Skeletal muscle cell (primary cell): ENCODE results near the gene DPP10.

Experiments
- DNase-seq: peaks from one replicate; pipeline ENCODE4 v3.0.0-alpha.2; 2010; ENCODE audit warnings: low read depth
- H3K4me3 ChIP-seq: 2 replicates; pipeline ENCODE4 v1.5.1; 2011; ENCODE audit warnings: low read depth, mild to moderate bottlenecking, control low read depth, low read length, moderate library complexity

Gene DPP10

GRCh38 chr2:115443539-115444185 lies 1001.2 kb downstream of the DPP10 start:
- H3K4me3 ChIP-seq: no peak overlapping the region
- DNase-seq: no peak

GRCh38 chr2:115460008-115460407 lies 1017.6 kb downstream of the DPP10 start:
- no peak for DNase-seq
- H3K4me3 ChIP-seq: no peak overlapping the region

GRCh38 chr2:115480741-115481140 lies 1038.3 kb downstream of the DPP10 start:
- DNase-seq: no peak
- H3K4me3 ChIP-seq: no peak overlapping the region

GRCh38 chr2:115481842-115482241 lies 1039.4 kb downstream of the DPP10 start:
- H3K4me3 ChIP-seq: no peak overlapping the region

GRCh38 chr2:115483666-115484065 lies 1041.2 kb downstream of the DPP10 start:
- DNase-seq: no peak
- H3K4me3 ChIP-seq: no peak overlapping the region

More at GRCh38 chr2:115481842-115482241, 1039.4 kb downstream of the DPP10 start:
- DNase-seq: no peak

DNA sequence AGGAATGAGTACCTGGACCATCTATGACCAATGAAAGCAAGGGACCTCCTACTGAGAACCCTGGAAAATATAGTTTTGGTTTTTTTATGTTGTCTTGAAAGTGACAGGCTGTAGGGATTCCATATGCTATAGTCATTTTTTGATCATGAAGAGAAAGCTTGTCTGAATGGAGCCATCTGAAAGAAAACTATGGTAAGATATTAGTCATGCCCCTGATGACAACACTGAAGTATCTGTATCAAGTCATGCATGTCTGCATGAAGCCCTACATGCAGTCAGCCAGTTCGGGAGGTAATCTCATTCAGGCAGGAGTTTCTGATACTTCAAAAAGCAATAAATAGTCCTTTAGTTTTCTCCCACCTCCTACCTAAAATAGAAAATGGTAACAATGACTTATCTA lies 1042.0 kb downstream of the DPP10 start:
- no peak for DNase-seq
- H3K4me3 ChIP-seq: no peak overlapping the region

GRCh38 chr2:115484983-115485382 lies 1042.5 kb downstream of the DPP10 start:
- no peak overlapping the region for H3K4me3 ChIP-seq
- DNase-seq: no peak

DNA sequence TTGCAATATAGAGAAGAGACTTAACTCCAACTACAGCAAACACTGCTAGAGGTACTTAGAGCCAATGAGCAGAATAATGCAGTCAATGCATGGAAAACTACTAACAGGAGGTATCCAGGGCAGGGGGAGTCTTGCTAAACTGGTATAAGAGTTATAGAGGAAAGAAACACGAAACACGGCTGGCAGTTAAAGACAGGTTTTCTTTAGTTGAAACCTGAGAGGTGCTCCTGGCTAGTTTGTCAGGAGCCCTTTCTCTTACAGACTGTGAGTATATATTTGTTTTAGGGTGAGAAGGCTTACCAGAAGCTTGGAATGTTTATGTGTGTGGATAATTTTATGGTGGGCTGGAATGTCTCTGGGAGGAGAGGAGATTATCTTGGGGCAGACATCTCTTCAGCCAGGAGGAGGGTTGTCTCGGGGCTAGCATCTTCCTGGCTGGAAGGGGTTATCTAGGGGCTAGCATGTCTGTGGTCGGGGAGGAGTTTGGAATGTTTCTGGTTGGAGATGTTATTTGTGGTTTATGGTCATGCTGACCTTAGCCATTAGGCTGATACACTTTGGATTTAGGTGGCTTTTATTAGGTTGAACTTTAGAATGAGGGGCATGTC lies 1048.8 kb downstream of the DPP10 start:
- DNase-seq: no peak
- H3K4me3 ChIP-seq: no peak overlapping the region

GRCh38 chr2:115505331-115505730 lies 1062.9 kb downstream of the DPP10 start:
- DNase-seq: no peak
- H3K4me3 ChIP-seq: no peak overlapping the region

GRCh38 chr2:115520727-115521126 lies 1078.3 kb downstream of the DPP10 start:
- no peak for DNase-seq
- H3K4me3 ChIP-seq: no peak overlapping the region

- no peak overlapping the region for H3K4me3 ChIP-seq
- no peak for DNase-seq
Measured at GRCh38 chr2:115524452-115524851, 1082.0 kb downstream of the DPP10 start.

DNA sequence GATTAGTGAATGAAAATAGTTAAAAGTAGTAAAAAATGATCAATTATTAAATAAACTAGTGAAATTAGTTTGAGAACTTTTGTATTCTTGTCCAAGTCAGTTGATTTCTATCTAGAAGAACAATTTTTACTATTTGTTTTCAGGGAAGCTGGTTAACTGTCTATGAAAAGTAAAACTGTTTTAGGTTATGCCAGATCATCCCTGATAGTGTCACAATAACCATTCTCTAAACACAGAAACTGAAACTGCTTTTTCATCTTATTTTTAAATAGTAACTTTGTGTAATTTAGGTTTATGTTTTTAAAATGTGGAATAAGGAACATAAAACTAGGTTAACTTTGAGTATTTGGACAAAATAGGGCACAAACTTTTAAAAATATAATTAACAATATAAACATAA lies 1087.2 kb downstream of the DPP10 start:
- no peak overlapping the region for H3K4me3 ChIP-seq
- no peak for DNase-seq

DNA sequence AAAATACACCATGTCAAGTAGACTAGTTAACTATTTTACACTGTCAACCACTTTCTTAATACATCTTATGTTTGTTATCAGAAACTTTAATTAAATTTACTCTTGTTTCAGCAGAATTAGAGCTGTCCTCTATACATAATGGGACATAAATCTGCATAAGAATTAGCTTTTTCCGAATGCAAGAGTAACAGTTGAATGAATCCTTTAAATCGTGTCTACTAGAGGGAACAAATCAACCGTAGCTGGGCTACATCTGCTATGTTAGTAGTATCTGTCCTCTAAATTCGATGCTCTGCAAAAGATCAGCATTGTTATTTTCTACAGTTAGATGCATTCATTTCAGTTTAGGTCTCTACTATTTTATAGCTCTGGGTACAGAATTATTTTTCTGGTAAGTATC lies 1090.6 kb downstream of the DPP10 start:
- DNase-seq: no peak
- H3K4me3 ChIP-seq: no peak overlapping the region

DNA sequence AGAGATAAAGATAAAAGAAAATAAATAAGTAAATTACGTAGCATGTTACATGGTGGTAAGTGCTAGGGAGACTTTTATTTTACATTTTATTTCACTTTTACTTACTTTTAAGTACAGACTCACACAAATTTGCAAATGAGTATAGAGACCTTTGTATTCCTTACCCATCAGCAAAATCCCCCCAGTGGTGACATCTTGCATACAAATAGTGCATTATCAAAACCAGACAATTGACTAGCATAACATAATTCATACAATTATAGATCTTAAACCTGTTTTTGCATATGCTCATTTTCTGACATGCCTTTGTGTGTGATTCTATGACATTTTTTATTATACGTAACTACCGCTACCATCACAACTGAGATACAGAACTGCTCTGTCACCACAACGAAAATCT lies 1099.4 kb downstream of the DPP10 start:
- DNase-seq: no peak
- no peak overlapping the region for H3K4me3 ChIP-seq

- DNase-seq: no peak
- no peak overlapping the region for H3K4me3 ChIP-seq
Measured at GRCh38 chr2:115542331-115542730, 1099.9 kb downstream of the DPP10 start.

- no peak for DNase-seq
- no peak overlapping the region for H3K4me3 ChIP-seq
Measured at GRCh38 chr2:115543024-115543423, 1100.6 kb downstream of the DPP10 start.

DNA sequence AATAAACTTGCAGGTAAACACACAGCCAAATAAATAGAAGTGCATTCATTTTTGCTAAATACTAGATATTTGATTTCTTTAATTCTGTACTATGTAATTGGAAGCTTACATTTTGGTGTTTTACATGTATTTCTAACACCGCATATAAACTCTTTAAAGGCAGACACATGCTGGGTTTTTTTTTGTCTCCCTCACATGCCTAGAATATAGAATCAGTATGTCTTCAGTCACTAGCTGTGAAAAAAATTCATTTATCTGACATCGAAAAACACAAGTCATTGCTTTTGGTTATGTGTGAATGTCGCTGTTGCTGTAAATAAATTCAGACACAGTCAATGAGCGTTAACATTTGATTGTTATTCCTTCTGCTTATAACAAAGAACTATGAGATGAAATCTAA lies 1101.0 kb downstream of the DPP10 start:
- no peak overlapping the region for H3K4me3 ChIP-seq
- no peak for DNase-seq

DNA sequence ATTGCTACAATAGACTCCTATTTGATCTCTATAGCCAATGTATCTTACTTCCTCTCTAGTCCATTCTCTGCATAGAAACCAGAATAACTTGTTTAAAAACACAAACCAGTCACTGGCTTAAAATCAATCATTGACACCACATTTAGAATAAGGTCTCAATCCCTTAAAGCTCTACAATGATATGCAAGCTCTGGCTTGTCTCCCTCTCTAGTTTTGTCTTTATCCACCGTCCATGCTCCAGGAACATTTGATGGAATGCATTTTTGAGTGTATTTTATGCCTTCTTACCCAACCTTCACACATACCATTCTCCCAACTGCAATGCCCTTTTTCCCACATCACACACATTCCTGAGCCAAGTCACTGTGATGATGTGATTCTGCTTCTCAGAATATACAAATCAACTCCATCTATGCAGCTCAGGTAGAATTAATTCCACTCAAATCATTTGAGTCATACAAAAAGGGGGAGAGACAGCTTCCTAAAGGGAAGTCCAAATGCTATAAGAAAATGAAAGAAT lies 1107.2 kb downstream of the DPP10 start:
- no peak overlapping the region for H3K4me3 ChIP-seq
- DNase-seq: no peak

DNA sequence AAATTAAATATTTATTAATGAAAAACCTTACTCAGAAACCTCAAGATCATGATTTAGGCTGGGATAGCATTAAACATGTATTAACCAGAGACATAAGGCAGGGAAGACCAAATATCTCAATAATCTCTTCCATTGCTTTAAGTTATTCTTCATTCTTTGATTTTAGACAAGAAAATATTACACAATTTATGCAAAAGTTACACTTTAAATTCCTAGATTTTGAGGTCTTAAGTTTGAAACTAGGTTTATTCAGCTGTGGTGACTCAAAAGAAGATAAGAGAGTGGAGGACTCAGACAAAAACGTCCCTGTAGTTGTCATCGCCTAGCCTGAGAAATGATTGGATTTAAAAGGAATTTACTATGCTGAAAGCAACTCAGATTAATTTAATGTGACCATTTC lies 1110.3 kb downstream of the DPP10 start:
- H3K4me3 ChIP-seq: no peak overlapping the region
- no peak for DNase-seq

DNA sequence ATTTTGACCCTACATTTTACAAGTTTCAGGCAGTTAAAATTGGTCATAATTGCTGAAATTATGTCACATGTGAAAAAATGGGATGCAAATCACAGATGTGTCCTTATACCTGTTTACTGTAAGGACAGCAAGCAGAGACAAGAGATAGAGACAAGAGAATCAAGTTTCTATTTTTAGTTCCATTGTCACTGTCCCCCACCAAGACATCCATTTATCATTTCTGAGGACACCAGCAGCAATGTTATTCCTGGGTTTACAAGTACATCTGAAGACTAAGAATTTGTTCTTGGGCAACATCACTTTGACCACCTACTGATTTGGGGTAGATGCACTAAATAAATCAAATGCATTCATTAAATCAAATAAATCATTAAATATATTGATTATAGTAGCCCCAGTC lies 1111.7 kb downstream of the DPP10 start:
- DNase-seq: no peak
- no peak overlapping the region for H3K4me3 ChIP-seq

DNA sequence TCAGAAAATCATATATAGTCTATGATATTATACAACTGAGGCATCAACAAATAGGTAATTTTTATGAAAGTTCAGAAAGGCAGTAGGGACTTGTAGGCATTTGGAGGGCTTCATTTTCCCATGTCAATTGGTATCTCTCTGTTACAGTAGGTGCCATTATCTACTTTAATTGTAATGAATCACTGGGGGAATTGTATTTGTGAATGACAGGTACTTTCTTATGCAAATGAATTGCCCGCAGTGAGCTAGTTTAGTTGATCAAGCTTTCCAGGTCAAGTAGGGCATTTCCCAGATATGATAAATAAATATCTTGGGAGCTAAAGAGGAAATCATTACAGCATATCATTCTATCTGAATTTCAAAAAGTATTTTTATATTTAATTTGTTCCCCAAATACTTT lies 1116.3 kb downstream of the DPP10 start:
- H3K4me3 ChIP-seq: no peak overlapping the region
- no peak for DNase-seq
